Mucosa of descending colon (tissue), 3 donors: ENCODE measurements around the gene SIX3. TPM values are rescaled to one million over a fixed set of nuclear protein-coding genes. Genes with fewer than 3 reads are reported as not detected.

Experiments
- ATAC-seq: fragments of 200-7000 bp; cut with Tn5 transposase; one replicate; pipeline ENCODE4 v1.9.1; 2020; ENCODE audit warnings: mild to moderate bottlenecking, moderate library complexity
- DNase-seq, 3 donors: peaks; one replicate each; pipeline ENCODE4 v3.0.0-alpha.2; 2020
- H3K36me3 ChIP-seq: fragments of 200-600 bp; one replicate; pipeline ENCODE4 v1.8.0; 2021; ENCODE audit warnings: low read depth, mild to moderate bottlenecking
- H3K4me1 ChIP-seq: fragments of 200-600 bp; one replicate; pipeline ENCODE4 v1.8.0; 2021; ENCODE audit warnings: low read depth, mild to moderate bottlenecking
- H3K4me3 ChIP-seq: fragments of 200-600 bp; one replicate; pipeline ENCODE4 v1.8.0; 2021; ENCODE audit warnings: mild to moderate bottlenecking
- H3K9me3 ChIP-seq: fragments of 200-600 bp; one replicate; pipeline ENCODE4 v1.8.0; 2021; ENCODE audit warnings: mild to moderate bottlenecking
- intact Hi-C, 2 donors: fragments of 100-400 bp; cut with DNase I in 1 of 2; cut with micrococcal nuclease in 1 of 2; formaldehyde crosslinking; loops; one replicate each; pipeline versions ENCODE4 v1.11.0 to v1.11.1; 2022; cut with DNase I, micrococcal nuclease
- long read RNA-seq, 2 donors: library from polyadenylated mRNA; unstranded; transcript quantifications; one replicate each; pipeline ENCODE4 v2.0.0, GENCODE V29; 2019 to 2021
- total RNA-seq, 3 donors: library from RNA; stranded (reverse); fragmentation: NEBNext Ultra II Directional in 2 of 3; extraction: Animal tissue kit (Norgen Biotek cat#: 25700) in 2 of 3; gene quantifications; one replicate each; pipeline versions ENCODE4 v1.2.1 to v1.2.4, GENCODE V29; 2021 to 2023
- TF ChIP-seq, protein P1 (sequence below): fragments of 200-600 bp; IDR thresholded peaks from one replicate; pipeline ENCODE4 v1.8.0; 2022; ENCODE audit warnings: antibody characterized with exemption, mild to moderate bottlenecking
- donor health status: DM: no; HTN: no; CAD: no; lungs with moderate emphysema.
- donor health status: DM: no; HTN: no; CAD: no.
- donor health status: DM: no; HTN: yes; CAD: no.

SIX3 gene
- total RNA-seq = not detected
- long read RNA-seq, donor 1 = 0 reads
- long read RNA-seq, donor 2 = 0 reads

DNA sequence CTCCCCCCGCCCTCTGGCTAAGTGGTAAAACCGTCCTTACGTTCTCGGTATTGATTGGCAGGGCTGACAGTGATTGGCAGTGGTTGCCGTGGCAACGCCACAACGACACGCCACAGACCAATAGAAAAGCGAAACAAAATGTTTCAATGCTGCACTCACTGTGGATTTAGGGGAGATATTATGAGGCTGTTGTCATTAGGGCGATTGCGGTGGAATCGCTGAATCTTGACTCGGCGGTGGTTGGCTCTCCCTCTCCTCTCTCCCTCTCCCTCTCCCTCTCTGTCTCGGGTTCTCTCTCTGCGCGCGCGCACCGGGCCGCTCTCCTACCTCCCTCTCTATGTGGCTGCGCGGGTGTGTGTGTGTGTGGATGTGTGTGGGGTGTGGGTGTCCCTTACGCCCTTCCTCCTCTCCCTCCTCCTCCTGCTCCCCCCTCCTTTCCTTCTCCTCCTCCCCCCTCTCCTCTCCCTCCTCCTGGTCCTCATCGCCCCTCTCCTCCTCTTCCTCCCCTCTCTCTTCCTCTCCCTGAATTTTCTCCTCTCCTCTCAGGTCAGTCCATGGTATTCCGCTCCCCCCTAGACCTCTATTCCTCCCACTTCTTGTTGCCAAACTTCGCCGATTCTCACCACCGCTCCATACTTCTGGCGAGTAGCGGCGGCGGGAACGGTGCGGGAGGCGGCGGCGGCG lies at the start of gene SIX3:
SIX3 (plus strand) TSS at position 152 of the 684 bp plus-strand sequence; CDS start at position 555, 403 bp downstream.
- peak in 1 of 3 donors; percentile 37 for DNase-seq
- no peak within 1 kb of the TSS for H3K4me3 ChIP-seq
- peaks cover 27% of the 10 kb centered on the region for H3K4me1 ChIP-seq
- peak; percentile 56 for ATAC-seq
- no peaks in the 10 kb centered on the region for H3K9me3 ChIP-seq
- no peaks in the 10 kb centered on the region for H3K36me3 ChIP-seq
- TF ChIP-seq, protein P1, sequence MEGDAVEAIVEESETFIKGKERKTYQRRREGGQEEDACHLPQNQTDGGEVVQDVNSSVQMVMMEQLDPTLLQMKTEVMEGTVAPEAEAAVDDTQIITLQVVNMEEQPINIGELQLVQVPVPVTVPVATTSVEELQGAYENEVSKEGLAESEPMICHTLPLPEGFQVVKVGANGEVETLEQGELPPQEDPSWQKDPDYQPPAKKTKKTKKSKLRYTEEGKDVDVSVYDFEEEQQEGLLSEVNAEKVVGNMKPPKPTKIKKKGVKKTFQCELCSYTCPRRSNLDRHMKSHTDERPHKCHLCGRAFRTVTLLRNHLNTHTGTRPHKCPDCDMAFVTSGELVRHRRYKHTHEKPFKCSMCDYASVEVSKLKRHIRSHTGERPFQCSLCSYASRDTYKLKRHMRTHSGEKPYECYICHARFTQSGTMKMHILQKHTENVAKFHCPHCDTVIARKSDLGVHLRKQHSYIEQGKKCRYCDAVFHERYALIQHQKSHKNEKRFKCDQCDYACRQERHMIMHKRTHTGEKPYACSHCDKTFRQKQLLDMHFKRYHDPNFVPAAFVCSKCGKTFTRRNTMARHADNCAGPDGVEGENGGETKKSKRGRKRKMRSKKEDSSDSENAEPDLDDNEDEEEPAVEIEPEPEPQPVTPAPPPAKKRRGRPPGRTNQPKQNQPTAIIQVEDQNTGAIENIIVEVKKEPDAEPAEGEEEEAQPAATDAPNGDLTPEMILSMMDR = no peak
- intact Hi-C loops = no loop called here

DNA sequence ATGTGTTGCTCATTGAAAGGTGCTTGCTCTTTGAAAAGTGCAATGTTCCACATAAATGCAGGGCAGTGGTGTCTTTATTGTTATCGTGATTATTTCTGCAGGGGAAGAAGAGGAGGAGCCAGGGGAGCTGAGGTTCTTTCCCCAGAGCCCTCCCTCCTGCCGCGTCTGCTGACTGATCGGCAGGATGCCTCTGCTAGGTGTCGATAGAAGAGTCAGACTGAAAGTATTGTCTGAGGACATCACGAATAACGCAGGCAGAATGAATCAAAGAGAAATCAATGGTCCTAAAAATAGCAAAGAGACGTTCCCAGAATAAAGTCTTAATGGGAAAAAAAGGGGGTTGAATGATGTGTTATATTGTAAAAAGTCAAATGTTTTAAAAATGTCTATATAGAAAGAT lies 47.4 kb upstream of the SIX3 start:
- TF ChIP-seq, protein P1 = no peak
- Histone ChIP-seq H3K36me3 (no peaks in the 10 kb centered on the region), H3K4me3 (no peak overlapping the region), H3K4me1 (no peaks in the 10 kb centered on the region), H3K9me3 (peaks cover 9% of the 10 kb centered on the region)
- no peak for ATAC-seq
- intact Hi-C loops = no loop called here
- no peak for DNase-seq

DNA sequence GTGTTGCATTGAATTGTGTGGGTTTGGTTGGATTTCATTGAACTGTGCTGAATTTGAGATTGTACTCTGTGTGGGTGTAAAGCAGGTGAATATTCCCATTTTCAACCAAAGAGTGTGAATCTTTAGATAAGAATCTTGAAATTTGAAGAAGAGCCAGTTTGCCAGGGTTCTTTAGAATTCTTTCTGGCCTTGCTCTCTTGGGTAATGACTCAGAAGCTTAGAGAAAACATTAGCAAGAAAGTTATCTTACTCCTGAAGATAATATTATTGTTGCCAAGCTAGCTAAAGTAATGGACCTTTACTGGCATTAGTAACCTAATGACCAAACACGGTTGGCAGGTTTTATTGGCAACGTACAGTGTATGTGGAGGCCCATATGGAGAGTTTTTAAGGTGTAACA lies 46.4 kb upstream of the SIX3 start:
- no peak for ATAC-seq
- intact Hi-C loops = no loop called here
- Histone ChIP-seq H3K9me3 (peaks cover 9% of the 10 kb centered on the region), H3K4me1 (no peaks in the 10 kb centered on the region), H3K36me3 (no peaks in the 10 kb centered on the region), H3K4me3 (no peak overlapping the region)
- DNase-seq = no peak
- TF ChIP-seq, protein P1 = no peak

DNA sequence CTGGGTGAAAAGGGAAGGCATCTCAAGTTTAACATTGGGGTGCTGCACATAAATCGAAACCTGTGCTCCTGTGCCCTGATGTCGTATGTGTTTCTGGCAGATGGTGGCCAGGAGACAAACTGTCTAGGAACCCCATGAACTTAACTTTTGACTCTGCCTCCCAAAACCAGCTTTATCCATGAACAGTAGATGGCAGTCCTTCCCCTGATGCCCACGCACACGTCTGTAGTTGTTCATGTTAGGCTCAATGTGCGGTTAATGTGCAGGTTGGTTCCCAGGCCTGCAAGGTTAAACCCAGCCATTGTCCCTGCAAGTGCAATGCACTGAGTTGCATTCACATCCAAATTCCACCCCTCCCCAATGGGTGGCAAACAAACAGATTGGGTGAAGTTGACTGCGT lies 44.1 kb upstream of the SIX3 start:
- ATAC-seq = no peak
- TF ChIP-seq, protein P1 = no peak
- H3K9me3 ChIP-seq = no peaks in the 10 kb centered on the region
- DNase-seq = no peak
- intact Hi-C loops = no loop called here
- no peak overlapping the region for H3K4me3 ChIP-seq
- H3K36me3 ChIP-seq = no peaks in the 10 kb centered on the region
- no peaks in the 10 kb centered on the region for H3K4me1 ChIP-seq

DNA sequence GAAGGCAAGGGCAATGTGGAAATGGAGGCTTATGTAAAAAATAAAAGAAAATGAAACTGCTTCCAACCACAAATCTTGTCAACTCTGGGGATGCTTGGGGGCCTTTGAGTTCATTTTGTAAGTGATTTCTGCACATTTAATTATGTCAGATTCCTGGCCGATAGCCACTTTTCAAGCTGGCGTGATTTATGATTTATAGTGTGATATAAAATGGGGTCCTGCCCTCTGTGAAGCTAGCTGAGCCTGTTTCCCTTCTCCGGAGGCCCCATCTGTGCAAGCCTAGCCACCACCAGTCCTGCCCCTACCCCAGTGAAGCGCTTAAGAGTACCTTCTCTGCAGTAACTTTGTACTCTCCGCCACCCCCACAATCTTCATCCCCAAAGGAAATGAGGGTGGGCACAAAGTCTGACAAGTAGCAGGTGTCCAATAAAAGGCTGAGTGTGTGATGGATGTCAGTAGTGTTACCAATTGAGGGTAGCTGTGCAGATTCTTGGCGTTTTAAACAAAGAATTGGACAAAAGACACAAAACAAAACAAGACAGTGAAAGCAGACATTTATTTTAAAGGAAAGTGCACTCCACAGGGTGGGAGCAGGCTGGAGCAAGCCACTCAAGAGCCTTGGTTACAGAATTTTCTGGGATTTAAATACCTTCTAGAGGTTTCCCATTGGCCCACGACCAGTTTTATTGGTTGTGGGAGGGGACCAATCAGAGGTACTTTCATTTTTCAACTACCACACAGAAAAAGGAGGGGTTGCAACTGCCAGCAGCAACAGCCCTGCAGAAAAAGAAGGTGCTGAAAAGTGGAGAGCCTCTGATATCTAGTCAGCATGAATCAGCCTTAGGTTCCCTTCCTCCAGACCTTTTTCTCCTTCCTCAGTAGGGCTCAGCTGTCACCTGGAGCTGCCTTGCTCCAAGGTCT lies 39.0 kb upstream of the SIX3 start:
- no peaks in the 10 kb centered on the region for H3K36me3 ChIP-seq
- no peak for DNase-seq
- no peak overlapping the region for H3K4me3 ChIP-seq
- TF ChIP-seq, protein P1 = no peak
- ATAC-seq = no peak
- no peaks in the 10 kb centered on the region for H3K4me1 ChIP-seq
- intact Hi-C loops = no loop called here
- H3K9me3 ChIP-seq = no peaks in the 10 kb centered on the region
